GM23248 (cell line): ENCODE data around the gene FNDC3B. TPM values are rescaled to one million over a fixed set of nuclear protein-coding genes. Genes with fewer than 3 reads are reported as not detected.
A peak's percentile ranks its signal among the peaks of the same experiment; 100 is the strongest.

ENCODE experiments used
- DNase-seq: peaks from one replicate; pipeline ENCODE4 v3.0.0-alpha.2; 2015
- H2AFZ ChIP-seq: fragments of 200-600 bp; sonication (generic); 2 replicates; pipeline ENCODE4 v1.6.1; 2016; ENCODE audit warnings: antibody characterized with exemption
- H3F3A ChIP-seq: fragments of 200-600 bp; sonication (generic); 2 replicates; pipeline ENCODE4 v1.6.1; 2016; ENCODE audit warnings: mild to moderate bottlenecking, antibody characterized with exemption, mixed run types; ENCODE audit not compliant: insufficient read depth
- H3K27ac ChIP-seq: fragments of 200-600 bp; sonication (generic); 2 replicates; pipeline ENCODE4 v1.5.1; 2016; ENCODE audit warnings: mild to moderate bottlenecking
- H3K27me3 ChIP-seq: fragments of 200-600 bp; sonication (generic); replicated peaks from 2 replicates; pipeline ENCODE4 v1.6.1; 2016; ENCODE audit warnings: mild to moderate bottlenecking; ENCODE audit not compliant: insufficient read depth
- H3K36me3 ChIP-seq: fragments of 200-600 bp; sonication (generic); 2 replicates; pipeline ENCODE4 v1.6.1; 2016; ENCODE audit warnings: low read depth, mild to moderate bottlenecking
- H3K4me1 ChIP-seq: fragments of 200-600 bp; sonication (generic); 2 replicates; pipeline ENCODE4 v1.6.1; 2016; ENCODE audit warnings: mild to moderate bottlenecking; ENCODE audit not compliant: insufficient read depth
- H3K4me2 ChIP-seq: fragments of 200-600 bp; sonication (generic); one replicate; pipeline ENCODE4 v1.6.1; 2016; ENCODE audit warnings: mild to moderate bottlenecking; ENCODE audit not compliant: unreplicated experiment
- H3K4me3 ChIP-seq: fragments of 200-600 bp; sonication (generic); 2 replicates; pipeline ENCODE4 v1.5.1; 2016; ENCODE audit warnings: mild to moderate bottlenecking
- H3K79me2 ChIP-seq: fragments of 200-600 bp; sonication (generic); 2 replicates; pipeline ENCODE4 v1.6.1; 2016; ENCODE audit warnings: mild to moderate bottlenecking; ENCODE audit not compliant: insufficient read depth
- H3K9ac ChIP-seq: fragments of 200-600 bp; sonication (generic); 2 replicates; pipeline ENCODE4 v1.6.1; 2016; ENCODE audit warnings: mild to moderate bottlenecking
- H3K9me2 ChIP-seq: fragments of 200-600 bp; sonication (generic); 2 replicates; pipeline ENCODE4 v1.6.1; 2016; ENCODE audit warnings: mixed run types, mild to moderate bottlenecking, moderate library complexity; ENCODE audit not compliant: insufficient read depth
- H3K9me3 ChIP-seq: fragments of 200-600 bp; sonication (generic); one replicate; pipeline ENCODE4 v1.6.1; 2017; ENCODE audit warnings: low read depth
- H4K20me1 ChIP-seq: fragments of 200-600 bp; sonication (generic); 2 replicates; pipeline ENCODE4 v1.6.0; 2016; ENCODE audit not compliant: insufficient read depth
- EZH2 ChIP-seq: fragments of 200-600 bp; sonication (generic); IDR thresholded peaks from 2 replicates; pipeline ENCODE4 v1.6.1; 2018; ENCODE audit warnings: antibody characterized with exemption, mild to moderate bottlenecking; ENCODE audit not compliant: insufficient read depth, poor library complexity, severe bottlenecking
- EZH2phosphoT487 ChIP-seq: fragments of 200-600 bp; sonication (generic); IDR thresholded peaks from 2 replicates; pipeline ENCODE4 v1.6.1; 2018; ENCODE audit warnings: antibody characterized with exemption, moderate library complexity, mild to moderate bottlenecking, low read depth; ENCODE audit not compliant: insufficient read depth
- WGBS, 2 experiments: methylation state at CpG; one replicate each; pipeline ENCODE4 v1.1.6; 2015 to 2017; ENCODE audit warnings: low lambda C conversion rate in 2 of 2, low coverage in 1 of 2; ENCODE audit errors: missing lambda C conversion rate in 2 of 2; 5-methylcytosine and 5-hydroxymethylcytosine counted together
- in situ Hi-C: fragments of 300-500 bp; cut with MboI; formaldehyde crosslinking; loops from 2 replicates; pipeline ENCODE4 v1.15.0; 2020
- polyA plus RNA-seq: library from polyadenylated mRNA; unstranded; fragments of >200 nt; fragmentation: Nextera tagmentation; extraction: Ambion mirVana; gene quantifications from 2 replicates; pipeline ENCODE4 v1.2.1, GENCODE V29; 2016
- total RNA-seq: library from RNA; depleted of rRNA; stranded (reverse); fragments of >200 nt; shearing (Covaris generic); gene quantifications from 2 replicates; pipeline ENCODE4 v1.2.3, GENCODE V29; 2014

Gene FNDC3B
- total and polyA plus RNA-seq, 2 experiments from 2014 or later, result 85.5 to 123 TPM

DNA sequence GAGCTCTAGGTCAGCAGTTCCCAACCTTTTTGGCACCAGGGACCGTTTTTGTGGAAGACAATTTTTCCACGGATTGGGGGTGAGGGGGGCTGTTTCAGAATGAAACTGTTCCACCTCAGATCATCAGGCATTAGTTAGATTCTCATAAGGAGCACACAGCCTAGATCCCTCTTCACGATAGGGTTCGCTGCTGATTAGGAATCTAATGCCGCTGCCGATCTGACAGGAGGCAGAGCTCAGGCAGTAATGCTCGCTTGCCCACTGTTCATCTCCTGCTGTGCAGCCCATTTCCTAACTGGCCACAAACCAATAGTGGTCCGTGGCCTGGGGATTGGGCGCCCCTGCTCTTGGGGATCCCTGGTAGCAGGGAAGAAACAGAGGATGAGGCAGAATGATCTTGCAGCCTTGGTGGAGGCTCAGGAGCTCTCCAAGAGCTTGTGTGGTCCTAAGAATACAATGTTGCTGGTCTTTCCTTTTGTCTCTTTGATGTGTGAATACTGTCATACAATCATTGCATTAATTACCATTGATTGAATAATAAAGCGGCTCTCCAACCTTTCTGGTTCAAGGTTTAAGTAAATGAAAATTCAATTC is 183.2 kb downstream of the FNDC3B start:
- Histone ChIP-seq H3F3A (peaks cover 82% of the 10 kb centered on the region), H3K4me2 (peak overlapping the region; percentile 71), H2AFZ (no peak overlapping the region), H3K79me2 (peaks cover 96% of the 10 kb centered on the region), H3K27ac (peak overlapping the region; percentile 68), H3K9me3 (no peaks in the 10 kb centered on the region), H3K36me3 (peaks cover 8% of the 10 kb centered on the region), H3K27me3 (no peaks in the 10 kb centered on the region), H3K9ac (no peak overlapping the region), H4K20me1 (peaks cover 19% of the 10 kb centered on the region; the same call in 1 of the 2 replicates), H3K4me1 (peaks cover 58% of the 10 kb centered on the region), H3K9me2 (no peaks in the 10 kb centered on the region), H3K4me3 (no peak overlapping the region)
- DNase-seq, result no peak
- in situ Hi-C loops, result no loop called here
- TF ChIP-seq EZH2phosphoT487 (no peak), EZH2 (no peak)
- WGBS, 2 experiments, result 87 to 88% methylated on average over 10 of the region's 10 CpGs

DNA sequence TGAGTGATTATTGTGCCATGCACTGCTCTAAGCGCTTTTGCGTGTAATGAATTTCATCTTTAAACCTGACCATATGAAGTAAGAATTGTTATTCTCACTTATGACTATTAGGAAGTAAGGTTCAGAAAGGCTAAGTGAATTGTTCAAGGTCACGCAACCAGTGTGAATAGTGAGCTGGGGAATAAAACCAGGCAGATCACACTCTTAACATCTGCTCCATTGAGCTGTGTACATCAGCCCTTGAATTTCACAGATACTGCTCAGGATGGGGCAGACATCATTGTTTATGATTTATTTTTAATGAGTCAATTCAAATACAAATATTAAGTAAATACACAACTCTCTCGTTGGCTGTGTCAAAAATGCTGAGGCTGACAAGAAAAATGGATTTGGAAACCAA is 184.5 kb downstream of the FNDC3B start:
- no peak for DNase-seq
- H3K79me2 ChIP-seq, result peaks cover 96% of the 10 kb centered on the region
- in situ Hi-C loops, result no loop called here
- H2AFZ ChIP-seq, result no peak overlapping the region
- 96 to 98% methylated on average over 4 of the region's 4 CpGs for WGBS, 2 experiments
- peaks cover 82% of the 10 kb centered on the region for H3F3A ChIP-seq
- no peak overlapping the region for H3K9ac ChIP-seq
- peaks cover 14% of the 10 kb centered on the region; the same call in 1 of the 2 replicates for H4K20me1 ChIP-seq
- no peak for TF ChIP-seq EZH2phosphoT487
- no peak for TF ChIP-seq EZH2
- no peaks in the 10 kb centered on the region for H3K27me3 ChIP-seq
- peaks cover 45% of the 10 kb centered on the region for H3K4me1 ChIP-seq
- no peak overlapping the region for H3K4me2 ChIP-seq
- H3K4me3 ChIP-seq, result no peak overlapping the region
- H3K36me3 ChIP-seq, result peaks cover 20% of the 10 kb centered on the region
- H3K9me3 ChIP-seq, result no peaks in the 10 kb centered on the region
- H3K9me2 ChIP-seq, result no peaks in the 10 kb centered on the region
- H3K27ac ChIP-seq, result no peak overlapping the region

DNA sequence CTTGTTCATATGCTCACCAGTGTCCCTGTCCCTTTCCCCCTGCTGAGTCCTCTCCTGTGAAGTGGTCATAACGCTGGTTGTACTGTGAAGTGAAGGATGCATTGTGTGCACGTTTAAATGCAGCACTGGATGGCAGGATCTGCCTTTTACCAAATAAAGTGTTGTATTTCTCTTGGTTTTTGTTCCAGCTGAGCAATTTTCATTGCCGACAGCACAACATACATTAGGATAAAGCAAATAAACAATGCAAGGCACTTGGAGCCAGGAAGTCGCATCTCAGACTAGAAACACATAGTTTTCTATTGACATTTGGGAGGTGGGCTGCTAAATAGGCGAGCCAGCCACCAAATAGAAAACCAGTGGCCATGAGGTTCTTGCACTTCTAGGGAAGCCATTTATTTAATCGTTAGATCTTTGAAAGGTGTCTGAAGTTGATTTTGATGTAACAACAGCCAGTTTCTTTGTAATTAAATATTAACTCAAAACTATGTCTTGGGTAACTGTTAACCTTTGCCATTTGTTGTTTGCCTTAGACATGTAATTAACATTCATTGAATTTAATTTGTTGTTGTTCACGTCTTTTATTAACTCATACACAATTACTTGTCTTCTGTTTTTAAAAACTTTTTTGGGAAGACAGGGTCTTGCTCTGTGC is 185.3 kb downstream of the FNDC3B start:
- peaks cover 27% of the 10 kb centered on the region for H3K36me3 ChIP-seq
- no peak overlapping the region for H3K9ac ChIP-seq
- in situ Hi-C loops, result no loop called here
- no peak overlapping the region for H2AFZ ChIP-seq
- no peak overlapping the region for H3K4me2 ChIP-seq
- no peaks in the 10 kb centered on the region for H3K9me3 ChIP-seq
- WGBS, 2 experiments, result 90 to 91% methylated on average over 7 of the region's 7 CpGs
- no peak overlapping the region for H3K27ac ChIP-seq
- 0 out of 2 replicates have a peak, but pooled peaks cover 6% of the 10 kb centered on the region for H4K20me1 ChIP-seq
- peaks cover 79% of the 10 kb centered on the region for H3F3A ChIP-seq
- H3K4me3 ChIP-seq, result no peak overlapping the region
- DNase-seq, result no peak
- H3K79me2 ChIP-seq, result peaks cover 96% of the 10 kb centered on the region
- TF ChIP-seq EZH2phosphoT487 (no peak), EZH2 (no peak)
- peaks cover 37% of the 10 kb centered on the region for H3K4me1 ChIP-seq
- H3K27me3 ChIP-seq, result no peaks in the 10 kb centered on the region
- no peaks in the 10 kb centered on the region for H3K9me2 ChIP-seq

DNA sequence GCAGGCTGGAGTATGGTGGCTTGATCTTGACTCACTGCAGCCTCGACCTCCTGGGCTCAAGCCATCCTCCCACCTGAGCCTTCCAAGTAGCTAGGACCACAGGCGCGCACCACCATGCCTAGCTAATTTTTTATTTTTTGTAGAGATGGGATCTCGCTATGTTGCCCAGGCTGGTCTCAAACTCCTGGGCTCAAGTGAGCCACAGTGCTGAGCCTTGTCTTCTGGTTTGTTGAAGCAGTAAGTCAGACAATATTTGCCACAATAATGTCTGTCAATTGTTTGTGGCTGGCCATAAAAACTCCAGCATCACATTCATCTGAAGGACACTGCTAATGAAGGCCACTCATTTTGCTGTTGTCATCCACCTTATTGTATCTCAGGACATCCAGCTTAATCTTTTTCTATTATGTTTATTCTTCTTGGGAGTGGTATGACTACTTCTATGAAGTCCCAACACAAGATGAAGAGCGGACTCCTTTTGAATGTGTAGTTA is 185.9 kb downstream of the FNDC3B start:
- H3K36me3 ChIP-seq, result peaks cover 31% of the 10 kb centered on the region
- H3K4me3 ChIP-seq, result no peak overlapping the region
- H3F3A ChIP-seq, result peaks cover 73% of the 10 kb centered on the region
- no peaks in the 10 kb centered on the region for H3K9me2 ChIP-seq
- 87 to 91% methylated on average over 5 of the region's 5 CpGs for WGBS, 2 experiments
- in situ Hi-C loops, result no loop called here
- peaks cover 31% of the 10 kb centered on the region for H3K4me1 ChIP-seq
- no peak for TF ChIP-seq EZH2
- no peak for TF ChIP-seq EZH2phosphoT487
- H3K79me2 ChIP-seq, result peaks cover 96% of the 10 kb centered on the region
- no peak overlapping the region for H3K9ac ChIP-seq
- no peak overlapping the region for H2AFZ ChIP-seq
- no peaks in the 10 kb centered on the region for H3K27me3 ChIP-seq
- H4K20me1 ChIP-seq, result 0 out of 2 replicates have a peak, but pooled peaks cover 6% of the 10 kb centered on the region
- no peaks in the 10 kb centered on the region for H3K9me3 ChIP-seq
- no peak overlapping the region for H3K4me2 ChIP-seq
- no peak for DNase-seq
- no peak overlapping the region for H3K27ac ChIP-seq
